H1 (cell line): ENCODE results near the gene CRTC3. TPM values are rescaled to one million over a fixed set of nuclear protein-coding genes. Genes with fewer than 3 reads are reported as not detected.

Experiments used
- CTCF ChIA-PET: fragments of 300-600 bp; sonication (Branson Sonifier 250); formaldehyde crosslinking; loops from one replicate; lab custom pipeline; 2021; ENCODE audit not compliant: partially characterized antibody; lab: Charles Lee
- POLR2A ChIA-PET: fragments of 300-600 bp; sonication (Branson Sonifier 250); formaldehyde crosslinking; loops from one replicate; lab custom pipeline; 2021; ENCODE audit warnings: inconsistent platforms; ENCODE audit not compliant: partially characterized antibody; lab: Charles Lee
- DNase-seq, 2 experiments: peaks; one replicate each; pipeline versions ENCODE4 v3.0.0 to v3.0.0-alpha.2; 2010 to 2022; ENCODE audit warnings: low spot score in 2 of 2, low read depth in 1 of 2, mixed read lengths in 1 of 2
- FAIRE-seq: peaks from 2 replicates; lab custom pipeline; 2011; peaks lifted over from hg19 to GRCh38; lab: Jason Lieb, UNC
- H2AFZ ChIP-seq: 2 replicates; pipeline ENCODE4 v1.8.1; 2012; ENCODE audit warnings: low read length, inconsistent platforms
- H2AK5ac ChIP-seq: 2 replicates; pipeline ENCODE4 v1.6.1; 2013; ENCODE audit warnings: low read depth, low read length
- H2BK120ac ChIP-seq: replicated peaks from 2 replicates; pipeline ENCODE3; 2013; ENCODE audit warnings: low read depth, low read length, inconsistent platforms
- H2BK12ac ChIP-seq: 2 replicates; pipeline ENCODE4 v1.6.1; 2013; ENCODE audit warnings: low read depth, low read length
- H2BK15ac ChIP-seq: 2 replicates; pipeline ENCODE4 v1.6.1; 2013; ENCODE audit warnings: low read length
- H2BK20ac ChIP-seq: 2 replicates; pipeline ENCODE4 v1.6.1; 2013; ENCODE audit warnings: low read length
- H2BK5ac ChIP-seq: 2 replicates; pipeline ENCODE4 v1.6.1; 2013; ENCODE audit warnings: low read depth, low read length
- H3K14ac ChIP-seq: 2 replicates; pipeline ENCODE4 v1.6.1; 2013; ENCODE audit warnings: inconsistent platforms; ENCODE audit not compliant: insufficient read length
- H3K18ac ChIP-seq: 2 replicates; pipeline ENCODE4 v1.6.1; 2013; ENCODE audit warnings: low read length; ENCODE audit errors: extremely low read depth
- H3K23ac ChIP-seq: 2 replicates; pipeline ENCODE4 v1.6.1; 2013; ENCODE audit warnings: inconsistent platforms; ENCODE audit not compliant: insufficient read length
- H3K23me2 ChIP-seq: 2 replicates; pipeline ENCODE4 v1.6.1; 2013; ENCODE audit warnings: low read depth, low read length
- H3K27ac ChIP-seq: 2 replicates; pipeline ENCODE4 v1.6.1; 2011; ENCODE audit warnings: low read depth, low read length, inconsistent platforms
- H3K27me3 ChIP-seq, 4 experiments: replicated peaks in 1 of 4; 1 replicate in 1 of 4; 2 replicates in 3 of 4; pipeline versions ENCODE4 v1.6.1 to v1.8.1; 2011 to 2013; ENCODE audit warnings: low read length in 3 of 4, mild to moderate bottlenecking in 3 of 4, inconsistent platforms in 2 of 4, mixed read lengths in 2 of 4, moderate library complexity in 1 of 4; ENCODE audit not compliant: control insufficient read depth in 3 of 4, insufficient read depth in 3 of 4; ENCODE audit errors: extremely low read depth in 1 of 4
- H3K36me3 ChIP-seq, 4 experiments: 2 replicates each; pipeline versions ENCODE4 v1.6.1 to v1.8.1; 2011 to 2013; ENCODE audit warnings: mild to moderate bottlenecking in 4 of 4, low read length in 3 of 4, moderate library complexity in 2 of 4, control low read depth in 1 of 4, inconsistent platforms in 1 of 4; ENCODE audit not compliant: insufficient read depth in 4 of 4, control insufficient read depth in 2 of 4
- H3K4ac ChIP-seq: replicated peaks from 2 replicates; pipeline ENCODE3; 2013; ENCODE audit warnings: low read length, low read depth, mixed read lengths, inconsistent platforms; ENCODE audit not compliant: insufficient read length
- H3K4me1 ChIP-seq, 4 experiments: replicated peaks in 1 of 4; 1 replicate in 1 of 4; 2 replicates in 3 of 4; pipeline versions ENCODE4 v1.6.1 to v1.8.1; 2011 to 2013; ENCODE audit warnings: low read length in 3 of 4, inconsistent platforms in 2 of 4, mixed read lengths in 1 of 4; ENCODE audit not compliant: insufficient read depth in 4 of 4, control insufficient read depth in 3 of 4
- H3K4me2 ChIP-seq, 2 experiments: 2 replicates each; pipeline versions ENCODE4 v1.6.1 to v1.8.1; 2011 to 2013; ENCODE audit warnings: low read depth in 2 of 2, low read length in 2 of 2, control low read depth in 1 of 2, inconsistent platforms in 1 of 2, mild to moderate bottlenecking in 1 of 2; ENCODE audit not compliant: insufficient read depth in 1 of 2
- H3K4me3 ChIP-seq, 4 experiments: fragments of 200-600, 300-600 bp in 1 of 4; sonication (generic), shearing (Covaris generic), sonication (Bioruptor Twin) in 1 of 4; 2 replicates each; pipeline versions ENCODE4 v1.5.1 to v1.8.1; 2011 to 2016; ENCODE audit warnings: low read length in 4 of 4, low read depth in 3 of 4, control low read depth in 2 of 4, inconsistent platforms in 2 of 4, mild to moderate bottlenecking in 2 of 4, mixed read lengths in 1 of 4, moderate library complexity in 1 of 4; ENCODE audit not compliant: insufficient read depth in 2 of 4; ENCODE audit errors: extremely low read depth in 1 of 4
- H3K56ac ChIP-seq: replicated peaks from 2 replicates; pipeline ENCODE3; 2013; ENCODE audit warnings: low read depth, mild to moderate bottlenecking, mixed read lengths, low read length, inconsistent platforms; ENCODE audit not compliant: insufficient read length
- H3K79me1 ChIP-seq: 2 replicates; pipeline ENCODE4 v1.6.1; 2013; ENCODE audit warnings: low read depth, low read length, control low read depth
- H3K79me2 ChIP-seq, 2 experiments: 2 replicates each; pipeline versions ENCODE4 v1.6.1 to v1.8.1; 2012 to 2013; ENCODE audit warnings: low read length in 2 of 2, mild to moderate bottlenecking in 2 of 2, inconsistent platforms in 1 of 2; ENCODE audit not compliant: insufficient read depth in 2 of 2, control insufficient read depth in 1 of 2
- H3K9ac ChIP-seq, 4 experiments: replicated peaks in 1 of 4; 1 replicate in 1 of 4; 2 replicates in 3 of 4; pipeline versions ENCODE4 v1.6.1 to v1.8.1; 2011 to 2013; ENCODE audit warnings: low read depth in 3 of 4, low read length in 3 of 4, control low read depth in 2 of 4, mild to moderate bottlenecking in 2 of 4, moderate library complexity in 2 of 4, inconsistent platforms in 1 of 4; ENCODE audit errors: extremely low read depth in 1 of 4
- H3K9me3 ChIP-seq, 2 experiments: 2 replicates each; pipeline versions ENCODE4 v1.6.1 to v1.8.1; 2012 to 2013; ENCODE audit warnings: mild to moderate bottlenecking in 2 of 2, moderate library complexity in 2 of 2, control low read depth in 1 of 2, inconsistent platforms in 1 of 2, low read depth in 1 of 2, low read length in 1 of 2, mixed read lengths in 1 of 2; ENCODE audit not compliant: insufficient read depth in 2 of 2
- H4K20me1 ChIP-seq, 2 experiments: replicated peaks in 1 of 2; 2 replicates each; pipeline versions ENCODE3 to v1.8.1; 2011 to 2013; ENCODE audit warnings: inconsistent platforms in 2 of 2, low read length in 2 of 2, mild to moderate bottlenecking in 1 of 2; ENCODE audit not compliant: insufficient read depth in 2 of 2, control insufficient read depth in 1 of 2
- H4K5ac ChIP-seq: 2 replicates; pipeline ENCODE4 v1.6.1; 2013; ENCODE audit warnings: low read length, low read depth, mixed read lengths, inconsistent platforms; ENCODE audit not compliant: insufficient read length
- H4K8ac ChIP-seq: 2 replicates; pipeline ENCODE4 v1.8.0; 2013; ENCODE audit warnings: mild to moderate bottlenecking, moderate library complexity, low read length, inconsistent platforms; ENCODE audit not compliant: insufficient read depth; ENCODE audit errors: extremely low read depth
- H4K91ac ChIP-seq: replicated peaks from 2 replicates; pipeline ENCODE3; 2013; ENCODE audit warnings: low read length, mixed read lengths, inconsistent platforms; ENCODE audit not compliant: insufficient read length
- BCL11A ChIP-seq, 2 experiments: IDR thresholded peaks; one replicate each; pipeline ENCODE4 v1.6.1; 2011; ENCODE audit warnings: low read depth in 2 of 2, low read length in 2 of 2, mild to moderate bottlenecking in 2 of 2
- CHD2 ChIP-seq: IDR thresholded peaks from 2 replicates; pipeline ENCODE4 v1.6.1; 2012; ENCODE audit warnings: low read length, improper control_type of control experiment
- EGR1 ChIP-seq: IDR thresholded peaks from 2 replicates; pipeline ENCODE4 v1.6.1; 2011; ENCODE audit warnings: low read depth, low read length, borderline replicate concordance
- GABPA ChIP-seq: IDR thresholded peaks from 2 replicates; pipeline ENCODE4 v1.6.1; 2011; ENCODE audit warnings: mild to moderate bottlenecking, low read length, moderate library complexity, borderline replicate concordance; ENCODE audit not compliant: insufficient read depth
- POU5F1 ChIP-seq: IDR thresholded peaks from 2 replicates; pipeline ENCODE4 v1.6.1; 2011; ENCODE audit warnings: low read depth, mild to moderate bottlenecking, low read length, moderate library complexity
- RBBP5 ChIP-seq: IDR thresholded peaks from 2 replicates; pipeline ENCODE4 v1.7.1; 2012; ENCODE audit warnings: low read depth, mild to moderate bottlenecking, inconsistent platforms, low read length, moderate library complexity, borderline replicate concordance
- SP1 ChIP-seq: IDR thresholded peaks from 2 replicates; pipeline ENCODE4 v1.6.1; 2011; ENCODE audit warnings: low read depth, low read length
- SP4 ChIP-seq: IDR thresholded peaks from 2 replicates; pipeline ENCODE4 v1.6.1; 2012; ENCODE audit warnings: low read length, inconsistent platforms
- TEAD4 ChIP-seq: IDR thresholded peaks from 2 replicates; pipeline ENCODE4 v1.6.1; 2012; ENCODE audit warnings: low read depth, low read length, inconsistent platforms, mixed read lengths
- YY1 ChIP-seq: IDR thresholded peaks from 2 replicates; pipeline ENCODE4 v1.6.1; 2011; ENCODE audit warnings: low read depth, mild to moderate bottlenecking, low read length
- ZNF274 ChIP-seq: IDR thresholded peaks from 2 replicates; pipeline ENCODE4 v1.7.0; 2012; ENCODE audit warnings: low read length, borderline replicate concordance; ENCODE audit errors: extremely low read depth
- WGBS, 2 experiments: shearing (Covaris generic) in 1 of 2; methylation state at CpG; one replicate each; pipeline versions ENCODE4 v1.1.6 to v1.1.7; 2013 to 2015; ENCODE audit warnings: low lambda C conversion rate in 2 of 2, mixed read lengths in 2 of 2, inconsistent platforms in 1 of 2, low coverage in 1 of 2, missing lambda C conversion rate in 1 of 2; ENCODE audit not compliant: insufficient replicate concordance in 2 of 2, insufficient coverage in 1 of 2, insufficient read length in 1 of 2; ENCODE audit errors: extremely low coverage in 1 of 2, missing lambda C conversion rate in 1 of 2; 5-methylcytosine and 5-hydroxymethylcytosine counted together
- polyA plus RNA-seq, 7 experiments: library from polyadenylated mRNA; depleted of rRNA in 3 of 7; stranded (reverse) in 5 of 7; unstranded in 2 of 7; fragments of >200 nt in 5 of 7; fragments of 200-250 nt in 2 of 7; gene quantifications; 1 replicate in 5 of 7; 2 replicates in 1 of 7; 4 replicates in 1 of 7; pipeline versions ENCODE4 v1.2.1 to v1.2.3, GENCODE V29; 2011 to 2013; ENCODE audit warnings: missing spikeins in 2 of 7, mixed read lengths in 2 of 7
- total RNA-seq: library from RNA; stranded (reverse); fragmentation: NEBNext Ultra II Directional; extraction: Animal tissue kit (Norgen Biotek cat#: 25700); gene quantifications from 2 replicates; pipeline ENCODE4 v1.2.1, GENCODE V29; 2021
- TF ChIP-seq, protein P1 (sequence below): IDR thresholded peaks from 2 replicates; pipeline ENCODE4 v1.6.1; 2012; ENCODE audit warnings: low read length, inconsistent platforms

CRTC3 gene
- total and polyA plus RNA-seq, 2 of the 8 experiments (the other 6 are each of a cell fraction or from before 2014, with no cell fraction given) = 5.0 to 5.3 TPM

DNA sequence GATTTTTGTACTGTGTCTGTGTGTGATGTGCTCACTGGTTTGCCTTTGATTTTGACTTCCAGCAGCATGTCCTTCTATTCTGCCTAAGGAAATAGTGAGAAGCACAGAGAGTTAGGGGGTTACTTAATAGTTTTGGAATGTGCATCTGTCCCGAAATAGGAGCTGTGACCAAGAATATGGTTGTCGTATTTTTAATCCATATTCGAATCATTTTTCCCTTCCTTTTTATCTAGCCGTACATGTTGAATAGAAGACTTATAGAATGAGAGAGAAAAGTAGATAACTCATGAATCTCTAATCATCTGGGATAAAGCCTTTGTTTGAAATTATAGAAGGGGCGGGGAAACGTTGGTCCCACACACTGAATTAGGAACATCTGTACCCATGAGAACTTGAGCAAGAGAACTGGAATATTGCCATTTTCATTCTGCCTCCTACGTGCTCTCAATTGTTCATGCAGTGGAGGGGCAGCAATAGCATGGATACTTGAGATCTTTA is 23.6 kb downstream of the CRTC3 start:
- Histone ChIP-seq H2BK20ac (no peak overlapping the region), H3K27ac (no peak overlapping the region), H3K9me3 (no peaks in the 10 kb centered on the region), H3K4me1 (no peaks in the 10 kb centered on the region; a peak in 1 of 7 replicates), H2BK120ac (no peak overlapping the region), H3K23ac (no peak overlapping the region), H4K5ac (no peak overlapping the region), H3K36me3 (no peaks in the 10 kb centered on the region), H4K91ac (no peak overlapping the region), H3K23me2 (no peaks in the 10 kb centered on the region), H2AK5ac (no peak overlapping the region), H3K4ac (no peak overlapping the region), H3K18ac (no peak overlapping the region), H2AFZ (no peak overlapping the region), H3K27me3 (no peaks in the 10 kb centered on the region), H3K56ac (no peak overlapping the region), H4K20me1 (no peaks in the 10 kb centered on the region), H3K79me2 (no peaks in the 10 kb centered on the region), H3K14ac (no peak overlapping the region), H4K8ac (no peak overlapping the region), H3K9ac (no peak overlapping the region), H3K4me3 (no peak overlapping the region), H3K79me1 (no peaks in the 10 kb centered on the region), H2BK15ac (no peak overlapping the region), H2BK12ac (no peak overlapping the region), H3K4me2 (no peak overlapping the region), H2BK5ac (no peak overlapping the region)
- FAIRE-seq (no peak), DNase-seq (no peak)
- WGBS, 2 experiments = 87% methylated on average over 7 of the region's 7 CpGs; no CpG with 5 or more reads in 1 of the 2 experiments
- POLR2A ChIA-PET = no interaction called here
- CTCF ChIA-PET = interaction anchor here (1.1 kb wide), 1 partner anchor 252 kb away, joined by 3 read pairs; no protein-coding TSS in a partner anchor
- TF ChIP-seq CHD2 = no peak
- TF ChIP-seq SP1 = no peak
- TF ChIP-seq BCL11A (IDR thresholded peaks at IDR 0.05; ENCODE audit: low read depth in 2 of 2, low read length in 2 of 2) = no peak
- no peak for TF ChIP-seq TEAD4
- no peak for TF ChIP-seq ZNF274
- no peak for TF ChIP-seq SP4
- TF ChIP-seq GABPA = no peak
- TF ChIP-seq POU5F1 = no peak
- no peak for TF ChIP-seq EGR1
- TF ChIP-seq RBBP5 = no peak
- TF ChIP-seq YY1 = no peak
- TF ChIP-seq, protein P1, sequence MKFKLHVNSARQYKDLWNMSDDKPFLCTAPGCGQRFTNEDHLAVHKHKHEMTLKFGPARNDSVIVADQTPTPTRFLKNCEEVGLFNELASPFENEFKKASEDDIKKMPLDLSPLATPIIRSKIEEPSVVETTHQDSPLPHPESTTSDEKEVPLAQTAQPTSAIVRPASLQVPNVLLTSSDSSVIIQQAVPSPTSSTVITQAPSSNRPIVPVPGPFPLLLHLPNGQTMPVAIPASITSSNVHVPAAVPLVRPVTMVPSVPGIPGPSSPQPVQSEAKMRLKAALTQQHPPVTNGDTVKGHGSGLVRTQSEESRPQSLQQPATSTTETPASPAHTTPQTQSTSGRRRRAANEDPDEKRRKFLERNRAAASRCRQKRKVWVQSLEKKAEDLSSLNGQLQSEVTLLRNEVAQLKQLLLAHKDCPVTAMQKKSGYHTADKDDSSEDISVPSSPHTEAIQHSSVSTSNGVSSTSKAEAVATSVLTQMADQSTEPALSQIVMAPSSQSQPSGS = no peak
